ENCODE results near the gene SLC9A3. TPM values are rescaled to one million over a fixed set of nuclear protein-coding genes. Genes with fewer than 3 reads are reported as not detected.
A peak's percentile ranks its signal among the peaks of the same experiment; 100 is the strongest.

Gene SLC9A3
- total RNA-seq, 1 donor from 2014 or later, result 6.4 TPM

DNA sequence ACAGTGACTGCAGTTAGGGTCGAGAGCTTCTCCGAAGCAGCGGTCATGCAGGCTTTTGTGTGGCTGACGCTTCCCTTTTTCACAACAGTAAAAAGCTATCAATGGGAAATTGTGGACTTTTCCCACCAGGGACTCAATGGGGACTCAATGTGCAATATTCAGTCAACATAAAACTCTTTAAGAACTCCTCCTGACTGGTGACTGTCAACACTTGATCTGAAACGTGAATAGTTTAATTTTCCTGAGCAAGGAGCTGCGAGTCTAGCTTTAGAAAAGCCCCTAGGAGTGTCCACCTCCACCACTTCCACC is 52.5 kb downstream of the SLC9A3 start:
- DNase-seq (ENCODE audit: extremely low spot score, unreplicated experiment), result no peak
- H3K4me1 Mint-ChIP-seq (ENCODE audit: unreplicated experiment), result peaks cover 7% of the 10 kb centered on the region
- H3K4me3 Mint-ChIP-seq, result peak overlapping the region; percentile 78
- H3K27ac Mint-ChIP-seq, result peak overlapping the region; percentile 73
- no peaks in the 10 kb centered on the region for H3K9me3 Mint-ChIP-seq
- no peaks in the 10 kb centered on the region for H3K36me3 Mint-ChIP-seq
- H3K27me3 Mint-ChIP-seq, result no peaks in the 10 kb centered on the region
- TF ChIP-seq, protein P1, sequence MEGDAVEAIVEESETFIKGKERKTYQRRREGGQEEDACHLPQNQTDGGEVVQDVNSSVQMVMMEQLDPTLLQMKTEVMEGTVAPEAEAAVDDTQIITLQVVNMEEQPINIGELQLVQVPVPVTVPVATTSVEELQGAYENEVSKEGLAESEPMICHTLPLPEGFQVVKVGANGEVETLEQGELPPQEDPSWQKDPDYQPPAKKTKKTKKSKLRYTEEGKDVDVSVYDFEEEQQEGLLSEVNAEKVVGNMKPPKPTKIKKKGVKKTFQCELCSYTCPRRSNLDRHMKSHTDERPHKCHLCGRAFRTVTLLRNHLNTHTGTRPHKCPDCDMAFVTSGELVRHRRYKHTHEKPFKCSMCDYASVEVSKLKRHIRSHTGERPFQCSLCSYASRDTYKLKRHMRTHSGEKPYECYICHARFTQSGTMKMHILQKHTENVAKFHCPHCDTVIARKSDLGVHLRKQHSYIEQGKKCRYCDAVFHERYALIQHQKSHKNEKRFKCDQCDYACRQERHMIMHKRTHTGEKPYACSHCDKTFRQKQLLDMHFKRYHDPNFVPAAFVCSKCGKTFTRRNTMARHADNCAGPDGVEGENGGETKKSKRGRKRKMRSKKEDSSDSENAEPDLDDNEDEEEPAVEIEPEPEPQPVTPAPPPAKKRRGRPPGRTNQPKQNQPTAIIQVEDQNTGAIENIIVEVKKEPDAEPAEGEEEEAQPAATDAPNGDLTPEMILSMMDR (conservative IDR thresholded peaks at IDR 0.05), result no peak

DNA sequence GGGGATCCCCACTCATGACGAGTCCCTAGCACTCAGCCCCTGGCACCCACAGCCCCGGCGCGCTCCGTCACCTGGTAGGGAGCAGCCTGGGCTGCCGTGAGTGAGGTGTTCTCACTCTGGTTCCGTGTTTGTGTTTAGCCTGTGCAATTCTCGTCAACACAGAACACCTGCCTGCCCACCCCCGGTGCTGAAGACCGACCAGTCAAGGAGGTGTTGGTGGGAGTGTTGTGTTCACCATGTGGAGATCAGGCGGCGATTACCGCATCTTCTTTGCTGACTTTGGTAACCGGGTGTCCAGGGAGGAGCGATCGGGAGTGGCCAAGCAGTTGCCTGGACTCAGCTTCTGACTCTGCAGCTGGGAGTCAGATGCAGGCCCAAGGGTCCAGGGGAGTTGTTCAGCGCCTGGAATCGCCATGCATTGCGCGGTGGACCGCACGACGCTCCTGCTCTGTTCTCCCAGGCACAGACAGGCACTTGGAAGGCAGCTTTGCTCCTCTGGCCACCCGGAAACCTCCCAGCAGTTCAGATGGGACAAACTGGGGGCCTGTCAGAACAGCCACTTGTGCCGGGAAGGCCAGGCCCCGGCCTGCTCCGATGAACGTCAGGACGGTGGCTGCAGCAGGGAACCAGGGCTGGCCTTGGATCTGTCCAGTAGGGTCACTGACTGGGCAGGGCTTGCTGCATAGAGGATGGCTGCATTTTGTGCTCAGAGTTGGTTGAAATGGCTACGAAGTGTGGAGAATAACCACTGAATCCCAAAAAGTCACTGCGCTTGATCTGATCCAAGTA is 53.1 kb downstream of the SLC9A3 start:
- DNase-seq (ENCODE audit: extremely low spot score, unreplicated experiment), result no peak
- TF ChIP-seq, protein P1 (conservative IDR thresholded peaks at IDR 0.05), result no peak
- Mint-ChIP-seq H3K9me3 (no peaks in the 10 kb centered on the region), H3K4me1 (ENCODE audit: unreplicated experiment) (peaks cover 7% of the 10 kb centered on the region), H3K36me3 (no peaks in the 10 kb centered on the region), H3K27me3 (no peaks in the 10 kb centered on the region), H3K4me3 (peak overlapping the region; percentile 78), H3K27ac (peak overlapping the region; percentile 73)

DNA sequence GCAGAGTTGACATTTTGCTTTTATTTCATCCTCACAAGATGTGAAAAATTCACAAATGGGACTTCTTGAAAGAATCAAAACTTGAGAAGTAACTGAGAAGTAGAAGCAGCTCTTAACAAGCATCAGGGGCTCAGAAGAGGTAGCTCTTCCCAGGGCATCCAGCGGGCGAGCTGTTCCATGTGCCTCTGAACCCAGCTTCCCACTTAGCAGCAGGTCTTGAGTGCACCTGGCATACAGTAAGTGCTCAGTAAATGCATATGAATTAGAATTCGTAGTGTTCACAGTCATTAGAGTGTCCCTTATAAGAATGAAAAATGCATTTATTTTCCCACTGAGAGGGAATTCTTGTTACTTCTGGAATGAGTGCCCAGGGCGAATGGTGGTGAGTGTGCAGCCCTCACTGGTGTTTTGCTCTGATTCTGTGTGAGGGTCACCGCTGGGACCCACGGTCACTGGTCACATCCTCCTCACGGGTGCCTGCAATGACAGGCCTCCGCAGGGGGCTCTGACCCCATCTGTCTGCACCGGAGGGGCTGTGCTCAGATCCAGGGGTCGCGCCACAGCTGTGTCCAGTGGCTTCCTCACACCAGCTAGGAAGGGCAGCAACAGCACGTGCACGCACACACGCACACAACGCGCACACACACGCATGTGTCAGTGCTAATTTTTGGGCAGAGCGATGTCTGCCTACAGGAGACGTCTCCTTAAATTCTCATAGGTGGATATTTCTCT is 54.3 kb downstream of the SLC9A3 start:
- H3K36me3 Mint-ChIP-seq, result no peaks in the 10 kb centered on the region
- TF ChIP-seq, protein P1 (conservative IDR thresholded peaks at IDR 0.05), result no peak
- peaks cover 7% of the 10 kb centered on the region for H3K4me1 Mint-ChIP-seq (ENCODE audit: unreplicated experiment)
- no peak for DNase-seq (ENCODE audit: extremely low spot score, unreplicated experiment)
- no peak overlapping the region for H3K27ac Mint-ChIP-seq
- H3K9me3 Mint-ChIP-seq, result no peaks in the 10 kb centered on the region
- no peaks in the 10 kb centered on the region for H3K27me3 Mint-ChIP-seq
- peak overlapping the region; percentile 22 for H3K4me3 Mint-ChIP-seq

DNA sequence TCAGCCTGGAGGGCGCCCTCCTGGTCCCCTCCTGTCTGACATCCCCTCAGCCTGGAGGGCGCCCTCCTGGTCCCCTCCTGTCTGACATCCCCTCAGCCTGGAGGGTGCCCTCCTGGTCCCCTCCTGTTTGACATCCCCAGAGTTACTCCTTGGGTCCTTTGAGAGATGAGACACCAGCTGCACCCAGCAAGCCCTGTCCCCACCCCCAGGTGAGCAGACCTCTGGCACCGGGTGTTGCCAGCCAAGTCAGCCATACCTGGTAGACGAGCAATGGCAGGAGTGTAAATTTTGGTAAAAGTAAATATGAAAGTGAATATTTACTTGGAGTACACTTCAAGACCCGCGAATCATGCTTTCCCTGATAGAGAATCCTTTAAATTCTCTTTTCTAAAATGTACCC is 55.8 kb downstream of the SLC9A3 start:
- H3K36me3 Mint-ChIP-seq, result no peaks in the 10 kb centered on the region
- no peak overlapping the region for H3K27ac Mint-ChIP-seq
- no peaks in the 10 kb centered on the region for H3K27me3 Mint-ChIP-seq
- DNase-seq (ENCODE audit: extremely low spot score, unreplicated experiment), result no peak
- no peaks in the 10 kb centered on the region for H3K9me3 Mint-ChIP-seq
- peaks cover 7% of the 10 kb centered on the region for H3K4me1 Mint-ChIP-seq (ENCODE audit: unreplicated experiment)
- no peak overlapping the region for H3K4me3 Mint-ChIP-seq
- TF ChIP-seq, protein P1 (conservative IDR thresholded peaks at IDR 0.05), result no peak

DNA sequence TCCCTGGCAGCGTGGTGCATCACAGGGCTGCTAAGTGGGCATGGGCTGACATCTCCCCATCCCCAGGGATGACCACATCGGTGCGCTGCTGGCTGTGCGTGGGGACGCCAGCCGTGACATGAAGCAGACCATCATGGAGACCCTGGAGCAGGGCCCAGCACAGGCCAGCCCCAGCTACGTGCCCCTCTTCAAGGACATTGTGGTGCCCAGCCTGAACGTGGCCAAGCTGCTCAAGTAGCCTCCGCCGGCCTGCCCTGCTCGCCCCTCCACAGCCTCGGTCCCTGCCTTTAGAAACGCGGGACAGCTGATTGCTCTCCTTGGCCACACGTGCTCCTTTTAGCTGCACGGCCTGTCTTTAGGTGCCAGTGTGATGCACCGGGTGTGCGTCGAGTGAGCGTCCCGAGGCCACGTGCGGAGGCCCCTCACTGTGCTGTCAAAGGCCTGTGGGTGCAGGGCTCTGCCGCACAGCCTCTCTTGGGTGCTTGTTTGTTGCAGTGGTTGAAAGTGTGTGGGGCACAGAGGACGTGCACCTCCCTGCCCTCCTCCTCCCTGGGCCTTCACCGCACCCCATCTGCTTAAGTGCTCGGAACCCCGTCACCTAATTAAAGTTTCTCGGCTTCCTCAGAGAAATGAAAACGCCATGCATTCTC is 57.5 kb downstream of the SLC9A3 start:
- Mint-ChIP-seq H3K9me3 (no peaks in the 10 kb centered on the region), H3K4me1 (ENCODE audit: unreplicated experiment) (peaks cover 5% of the 10 kb centered on the region), H3K36me3 (peaks cover 8% of the 10 kb centered on the region), H3K27me3 (no peaks in the 10 kb centered on the region), H3K4me3 (no peak overlapping the region), H3K27ac (no peak overlapping the region)
- TF ChIP-seq, protein P1 (conservative IDR thresholded peaks at IDR 0.05), result no peak
- DNase-seq (ENCODE audit: extremely low spot score, unreplicated experiment), result no peak

Measured in type B pancreatic cell (in vitro differentiated cells).